Suppressor macrophage treated with lipopolysaccharide for 1 hour (primary cell): ENCODE results near the gene TSEN34.

Experiments used
- DNase-seq, 3 donors: peaks; one replicate each; pipeline ENCODE4 v3.0.0-alpha.2; 2020 to 2022

Gene TSEN34

GRCh38 chr19:54191011-54191810 is at the start of gene TSEN34:
Gene TSEN34 (plus strand): TSS chr19:54191308. CDS start chr19:54191365, 57 bp downstream.
- DNase-seq = peak; percentile 90 to 97 (median 92)

- no peak for DNase-seq
Observed at GRCh38 chr19:54141356-54141755, 49.8 kb upstream of the TSEN34 start.

- DNase-seq = no peak
Observed at GRCh38 chr19:54142166-54142780, 48.8 kb upstream of the TSEN34 start.

- DNase-seq = no peak
Observed at GRCh38 chr19:54145541-54146158, 45.5 kb upstream of the TSEN34 start.

- DNase-seq = no peak
Observed at GRCh38 chr19:54147676-54148075, 43.4 kb upstream of the TSEN34 start.

GRCh38 chr19:54148158-54148557 is 43.0 kb upstream of the TSEN34 start:
- DNase-seq = no peak

GRCh38 chr19:54149021-54149812 is 41.9 kb upstream of the TSEN34 start:
- no peak for DNase-seq

- no peak for DNase-seq
Observed at GRCh38 chr19:54151362-54152035, 39.6 kb upstream of the TSEN34 start.

GRCh38 chr19:54152267-54152666 is 38.8 kb upstream of the TSEN34 start:
- DNase-seq = no peak

GRCh38 chr19:54152878-54153524 is 38.1 kb upstream of the TSEN34 start:
- DNase-seq = no peak

GRCh38 chr19:54153731-54154326 is 37.3 kb upstream of the TSEN34 start:
- DNase-seq = no peak

GRCh38 chr19:54154603-54155345 is 36.3 kb upstream of the TSEN34 start:
- no peak for DNase-seq

- no peak for DNase-seq
Observed at GRCh38 chr19:54155694-54156093, 35.4 kb upstream of the TSEN34 start.

- no peak for DNase-seq
Observed at GRCh38 chr19:54156490-54156889, 34.6 kb upstream of the TSEN34 start.

GRCh38 chr19:54156953-54157352 is 34.2 kb upstream of the TSEN34 start:
- DNase-seq = no peak

- DNase-seq = peak; percentile 35 to 67 (median 51)
Observed at GRCh38 chr19:54158812-54159351, 32.2 kb upstream of the TSEN34 start.

GRCh38 chr19:54159352-54160181 is 31.5 kb upstream of the TSEN34 start, which contains the start of gene LENG1:
Gene LENG1 (minus strand): TSS chr19:54159721. CDS start chr19:54159695, 26 bp downstream.
- peak; percentile 99 to 100 (median 100) for DNase-seq

GRCh38 chr19:54160182-54160811 is 30.8 kb upstream of the TSEN34 start:
- no peak for DNase-seq

- no peak for DNase-seq
Observed at GRCh38 chr19:54160854-54161253, 30.3 kb upstream of the TSEN34 start.
